Kidney (tissue), 14 donors: ENCODE measurements around the gene LTBP1. TPM values are rescaled to one million over a fixed set of nuclear protein-coding genes. Genes with fewer than 3 reads are reported as not detected.

ENCODE experiments used
- DNase-seq, 5 donors: peaks; one replicate each; pipeline ENCODE4 v3.0.0-alpha.2; 2013 to 2020
- FAIRE-seq: peaks from 2 replicates; lab custom pipeline; 2012; peaks lifted over from hg19 to GRCh38; lab: Jason Lieb, UNC
- H3K27ac ChIP-seq, 2 donors: one replicate each; pipeline ENCODE4 v1.7.0; 2013; ENCODE audit warnings: low read depth in 2 of 2, low read length in 2 of 2, inconsistent platforms in 1 of 2
- H3K27me3 ChIP-seq: one replicate; pipeline ENCODE4 v1.7.1; 2013; ENCODE audit warnings: low read length, inconsistent platforms; ENCODE audit not compliant: control insufficient read depth, insufficient read depth
- H3K36me3 ChIP-seq, 3 donors: one replicate each; pipeline versions ENCODE4 v1.7.0 to v1.7.1; 2013; ENCODE audit warnings: low read length in 3 of 3, control low read depth in 1 of 3, inconsistent platforms in 1 of 3; ENCODE audit not compliant: insufficient read depth in 3 of 3, control insufficient read depth in 2 of 3
- H3K4me1 ChIP-seq, 3 donors: one replicate each; pipeline versions ENCODE4 v1.7.0 to v1.7.1; 2013; ENCODE audit warnings: low read length in 3 of 3, inconsistent platforms in 1 of 3, low read depth in 1 of 3; ENCODE audit not compliant: control insufficient read depth in 2 of 3, insufficient read depth in 2 of 3
- H3K4me3 ChIP-seq, 3 donors: one replicate each; pipeline versions ENCODE4 v1.7.0 to v1.8.1; 2013; ENCODE audit warnings: low read length in 3 of 3, control low read depth in 1 of 3, inconsistent platforms in 1 of 3
- H3K9ac ChIP-seq, 3 donors: one replicate each; pipeline versions ENCODE4 v1.7.0 to v1.7.1; 2013; ENCODE audit warnings: low read length in 3 of 3, control low read depth in 1 of 3, inconsistent platforms in 1 of 3
- H3K9me3 ChIP-seq, 3 donors: one replicate each; pipeline versions ENCODE4 v1.7.0 to v1.7.1; 2013; ENCODE audit warnings: low read length in 3 of 3, control low read depth in 1 of 3, inconsistent platforms in 1 of 3; ENCODE audit not compliant: control insufficient read depth in 2 of 3, insufficient read depth in 1 of 3
- intact Hi-C: fragments of 100-400 bp; cut with DNase I; formaldehyde crosslinking; loops from one replicate; pipeline ENCODE4 v1.11.1; 2022
- polyA plus RNA-seq: library from polyadenylated mRNA; stranded (reverse); fragments of 350-450 nt; fragmentation: Illumina TruSeq; extraction: RNeasy Lipid Tissue Mini Kit (QIAGEN cat#74804); gene quantifications from one replicate; pipeline ENCODE4 v1.2.3, GENCODE V29; 2014; ENCODE audit warnings: low read depth, low replicate concordance; ENCODE audit not compliant: insufficient read depth
- total RNA-seq: library from RNA; stranded (reverse); fragmentation: NEBNext Ultra II Directional; extraction: Animal tissue kit (Norgen Biotek cat#: 25700); gene quantifications from one replicate; pipeline ENCODE4 v1.2.1, GENCODE V29; 2021
- TF ChIP-seq, protein P1 (sequence below): IDR thresholded peaks from 3 replicates; pipeline ENCODE4 v1.5.1; 2012; ENCODE audit warnings: mild to moderate bottlenecking, moderate library complexity, borderline replicate concordance; ENCODE audit not compliant: insufficient read depth; ENCODE audit errors: extremely low read depth
- donor health status: control.
- donor health status: control.
- donor health status: control.
- donor health status: control.
- donor health status: control.
- donor health status: DM: yes; HTN: yes; CAD: no.
- donor health status: Normal renal cell carcinoma (clear cell type).

Gene LTBP1
- total and polyA plus RNA-seq, 2 donors from 2014 or later: 9.3 to 39.8 TPM

GRCh38 chr2:33313039-33313438, 366.3 kb downstream of the LTBP1 start:
- no peaks in the 10 kb centered on the region for H3K9me3 ChIP-seq
- H3K27ac ChIP-seq: no peak overlapping the region
- TF ChIP-seq, protein P1, sequence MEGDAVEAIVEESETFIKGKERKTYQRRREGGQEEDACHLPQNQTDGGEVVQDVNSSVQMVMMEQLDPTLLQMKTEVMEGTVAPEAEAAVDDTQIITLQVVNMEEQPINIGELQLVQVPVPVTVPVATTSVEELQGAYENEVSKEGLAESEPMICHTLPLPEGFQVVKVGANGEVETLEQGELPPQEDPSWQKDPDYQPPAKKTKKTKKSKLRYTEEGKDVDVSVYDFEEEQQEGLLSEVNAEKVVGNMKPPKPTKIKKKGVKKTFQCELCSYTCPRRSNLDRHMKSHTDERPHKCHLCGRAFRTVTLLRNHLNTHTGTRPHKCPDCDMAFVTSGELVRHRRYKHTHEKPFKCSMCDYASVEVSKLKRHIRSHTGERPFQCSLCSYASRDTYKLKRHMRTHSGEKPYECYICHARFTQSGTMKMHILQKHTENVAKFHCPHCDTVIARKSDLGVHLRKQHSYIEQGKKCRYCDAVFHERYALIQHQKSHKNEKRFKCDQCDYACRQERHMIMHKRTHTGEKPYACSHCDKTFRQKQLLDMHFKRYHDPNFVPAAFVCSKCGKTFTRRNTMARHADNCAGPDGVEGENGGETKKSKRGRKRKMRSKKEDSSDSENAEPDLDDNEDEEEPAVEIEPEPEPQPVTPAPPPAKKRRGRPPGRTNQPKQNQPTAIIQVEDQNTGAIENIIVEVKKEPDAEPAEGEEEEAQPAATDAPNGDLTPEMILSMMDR: no peak
- H3K4me1 ChIP-seq: no peaks in the 10 kb centered on the region
- no peaks in the 10 kb centered on the region for H3K36me3 ChIP-seq
- no peak for DNase-seq
- H3K9ac ChIP-seq: no peak overlapping the region
- intact Hi-C loops: no loop called here
- no peak for FAIRE-seq
- H3K4me3 ChIP-seq: no peak overlapping the region
- H3K27me3 ChIP-seq: no peaks in the 10 kb centered on the region

GRCh38 chr2:33314541-33314940, 367.8 kb downstream of the LTBP1 start:
- H3K27me3 ChIP-seq: no peaks in the 10 kb centered on the region

GRCh38 chr2:33316328-33316727, 369.6 kb downstream of the LTBP1 start:
- FAIRE-seq: no peak
- intact Hi-C loops: no loop called here
- TF ChIP-seq, protein P1: no peak

More at GRCh38 chr2:33314541-33314940, 367.8 kb downstream of the LTBP1 start:
- no peak overlapping the region for H3K4me3 ChIP-seq
- TF ChIP-seq, protein P1: no peak
- no peaks in the 10 kb centered on the region for H3K4me1 ChIP-seq
- DNase-seq (no peak), FAIRE-seq (no peak)
- H3K9me3 ChIP-seq: no peaks in the 10 kb centered on the region
- intact Hi-C loops: no loop called here
- no peak overlapping the region for H3K9ac ChIP-seq
- H3K27ac ChIP-seq: no peak overlapping the region
- H3K36me3 ChIP-seq: no peaks in the 10 kb centered on the region

More at GRCh38 chr2:33316328-33316727, 369.6 kb downstream of the LTBP1 start:
- no peaks in the 10 kb centered on the region for H3K4me1 ChIP-seq
- H3K27ac ChIP-seq: no peak overlapping the region
- H3K36me3 ChIP-seq: no peaks in the 10 kb centered on the region
- no peak overlapping the region for H3K9ac ChIP-seq
- no peak for DNase-seq
- H3K9me3 ChIP-seq: no peaks in the 10 kb centered on the region
- no peaks in the 10 kb centered on the region for H3K27me3 ChIP-seq
- no peak overlapping the region for H3K4me3 ChIP-seq
